RWPE2 (cell line): ENCODE measurements around the gene MED10.

Experiments
- ATAC-seq: fragments of 200-7000 bp; cut with Tn5 transposase; 3 replicates; pipeline ENCODE4 v1.9.1; 2021; ENCODE audit warnings: low read depth
- DNase-seq: peaks from one replicate; pipeline ENCODE4 v3.0.0-alpha.2; 2020; ENCODE audit warnings: low spot score
- H3K27ac ChIP-seq: fragments of 450-650 bp; 2 replicates; pipeline ENCODE4 v1.5.1; 2017; ENCODE audit warnings: mild to moderate bottlenecking; ENCODE audit not compliant: poor library complexity, severe bottlenecking
- H3K27me3 ChIP-seq: fragments of 250-450 bp; sonication (Bioruptor Pico); 2 replicates; pipeline ENCODE4 v1.5.1; 2021; ENCODE audit warnings: mild to moderate bottlenecking, moderate library complexity; ENCODE audit not compliant: insufficient read depth, poor library complexity, severe bottlenecking
- H3K36me3 ChIP-seq: fragments of 250-450 bp; sonication (Bioruptor Pico); 2 replicates; pipeline ENCODE4 v1.5.1; 2020; ENCODE audit warnings: low read depth, mild to moderate bottlenecking, moderate library complexity
- H3K4me1 ChIP-seq: fragments of 250-450 bp; sonication (Bioruptor Pico); 2 replicates; pipeline ENCODE4 v1.5.1; 2021; ENCODE audit warnings: mild to moderate bottlenecking, moderate library complexity; ENCODE audit not compliant: insufficient read depth, poor library complexity, severe bottlenecking
- H3K4me3 ChIP-seq: fragments of 250-450 bp; sonication (Bioruptor Pico); 2 replicates; pipeline ENCODE4 v1.5.1; 2021; ENCODE audit warnings: mild to moderate bottlenecking, moderate library complexity; ENCODE audit not compliant: severe bottlenecking
- H3K9me3 ChIP-seq: fragments of 250-450 bp; sonication (Bioruptor Pico); 2 replicates; pipeline ENCODE4 v1.5.1; 2021; ENCODE audit warnings: mild to moderate bottlenecking, moderate library complexity; ENCODE audit not compliant: severe bottlenecking
- TF ChIP-seq, protein P1 (sequence below): fragments of 450-650 bp; IDR thresholded peaks from one replicate; pipeline ENCODE4 v1.5.1; 2017; ENCODE audit warnings: mild to moderate bottlenecking, moderate library complexity; ENCODE audit not compliant: poor library complexity, severe bottlenecking

Gene MED10

DNA sequence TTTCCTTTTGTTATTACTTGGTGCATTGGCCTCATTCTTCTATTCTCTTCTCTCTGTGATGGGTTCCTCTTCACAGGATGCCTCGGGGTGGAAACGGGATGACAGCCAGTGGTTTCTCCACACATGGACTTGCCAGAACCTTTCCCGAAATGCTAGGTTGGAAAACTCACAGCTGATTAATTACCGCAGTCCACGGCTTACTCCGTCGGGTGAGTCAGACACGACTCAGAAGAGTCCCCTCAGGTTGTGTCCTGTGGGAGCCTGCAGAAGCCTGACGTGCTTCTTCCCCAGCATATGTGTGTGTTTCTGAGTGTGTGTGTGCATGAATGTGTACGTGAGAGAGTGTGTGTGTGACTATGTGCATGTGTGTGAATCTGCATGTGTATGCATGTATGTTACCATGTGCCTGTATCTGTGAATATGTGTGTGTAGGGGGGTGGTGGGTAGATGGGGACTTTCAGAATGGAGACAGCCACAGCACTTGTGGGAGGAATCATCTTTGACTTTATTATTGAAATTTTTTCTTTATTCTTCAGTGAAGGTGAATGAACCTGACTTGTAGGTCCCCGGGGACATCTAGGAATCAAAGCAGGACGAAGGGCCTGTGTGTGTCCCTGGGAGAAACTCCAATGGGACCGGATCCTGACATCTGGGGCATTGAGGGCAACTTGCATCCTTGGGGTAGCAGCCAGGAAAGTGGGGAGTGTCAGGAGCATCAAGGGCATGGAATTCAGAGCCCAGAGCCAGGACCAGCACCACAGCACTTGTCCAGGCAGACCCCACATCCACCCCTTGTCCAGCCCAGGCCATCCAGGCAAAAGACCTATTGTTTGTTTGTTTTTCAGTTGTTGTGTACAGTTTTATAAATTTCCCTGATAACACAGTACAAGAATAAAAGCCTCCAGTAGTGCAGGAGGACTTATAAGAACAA lies 21.9 kb upstream of the MED10 start:
- H3K4me3 ChIP-seq: no peak overlapping the region
- H3K4me1 ChIP-seq: peaks cover 34% of the 10 kb centered on the region
- TF ChIP-seq, protein P1, sequence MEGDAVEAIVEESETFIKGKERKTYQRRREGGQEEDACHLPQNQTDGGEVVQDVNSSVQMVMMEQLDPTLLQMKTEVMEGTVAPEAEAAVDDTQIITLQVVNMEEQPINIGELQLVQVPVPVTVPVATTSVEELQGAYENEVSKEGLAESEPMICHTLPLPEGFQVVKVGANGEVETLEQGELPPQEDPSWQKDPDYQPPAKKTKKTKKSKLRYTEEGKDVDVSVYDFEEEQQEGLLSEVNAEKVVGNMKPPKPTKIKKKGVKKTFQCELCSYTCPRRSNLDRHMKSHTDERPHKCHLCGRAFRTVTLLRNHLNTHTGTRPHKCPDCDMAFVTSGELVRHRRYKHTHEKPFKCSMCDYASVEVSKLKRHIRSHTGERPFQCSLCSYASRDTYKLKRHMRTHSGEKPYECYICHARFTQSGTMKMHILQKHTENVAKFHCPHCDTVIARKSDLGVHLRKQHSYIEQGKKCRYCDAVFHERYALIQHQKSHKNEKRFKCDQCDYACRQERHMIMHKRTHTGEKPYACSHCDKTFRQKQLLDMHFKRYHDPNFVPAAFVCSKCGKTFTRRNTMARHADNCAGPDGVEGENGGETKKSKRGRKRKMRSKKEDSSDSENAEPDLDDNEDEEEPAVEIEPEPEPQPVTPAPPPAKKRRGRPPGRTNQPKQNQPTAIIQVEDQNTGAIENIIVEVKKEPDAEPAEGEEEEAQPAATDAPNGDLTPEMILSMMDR: no peak
- H3K36me3 ChIP-seq: no peaks in the 10 kb centered on the region
- peak overlapping the region; percentile 5 for H3K27ac ChIP-seq
- no peaks in the 10 kb centered on the region for H3K27me3 ChIP-seq
- peak; percentile 89 for ATAC-seq
- H3K9me3 ChIP-seq: no peaks in the 10 kb centered on the region
- DNase-seq: no peak

DNA sequence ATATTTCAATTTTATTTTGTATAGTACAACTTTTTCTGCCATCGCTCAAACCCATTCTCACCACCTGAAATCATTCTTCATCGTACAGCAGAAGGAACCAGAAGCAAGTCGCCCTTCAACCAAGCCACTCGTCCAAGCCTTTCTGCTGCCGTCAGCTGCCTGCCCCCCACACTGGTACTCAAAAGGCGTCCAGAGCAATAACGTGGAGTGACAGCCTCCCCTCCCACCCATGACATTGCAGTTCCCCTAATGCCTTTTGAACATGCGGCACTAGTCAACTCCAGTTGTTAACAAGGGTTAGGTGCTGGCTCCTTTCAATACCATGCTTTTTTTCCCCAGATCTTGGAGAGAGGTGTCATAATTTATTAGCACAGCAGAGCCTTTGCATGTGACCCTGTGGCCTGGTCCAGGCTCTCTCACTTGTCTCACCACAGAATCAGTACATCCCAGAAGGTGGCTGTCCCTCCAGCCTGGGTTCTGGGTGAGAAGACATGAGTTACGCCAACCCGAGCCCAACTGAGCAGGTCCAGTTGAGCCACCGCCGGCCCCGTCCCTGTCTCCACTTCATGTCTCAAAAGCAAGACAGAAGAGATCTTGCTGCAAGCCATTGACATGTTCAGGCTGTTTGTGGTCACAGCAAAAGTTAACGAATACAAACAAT lies 20.4 kb upstream of the MED10 start:
- H3K9me3 ChIP-seq: no peaks in the 10 kb centered on the region
- ATAC-seq (no peak), DNase-seq (no peak)
- H3K36me3 ChIP-seq: no peaks in the 10 kb centered on the region
- peaks cover 34% of the 10 kb centered on the region for H3K4me1 ChIP-seq
- H3K4me3 ChIP-seq: no peak overlapping the region
- H3K27me3 ChIP-seq: no peaks in the 10 kb centered on the region
- no peak overlapping the region for H3K27ac ChIP-seq
- TF ChIP-seq, protein P1: no peak

DNA sequence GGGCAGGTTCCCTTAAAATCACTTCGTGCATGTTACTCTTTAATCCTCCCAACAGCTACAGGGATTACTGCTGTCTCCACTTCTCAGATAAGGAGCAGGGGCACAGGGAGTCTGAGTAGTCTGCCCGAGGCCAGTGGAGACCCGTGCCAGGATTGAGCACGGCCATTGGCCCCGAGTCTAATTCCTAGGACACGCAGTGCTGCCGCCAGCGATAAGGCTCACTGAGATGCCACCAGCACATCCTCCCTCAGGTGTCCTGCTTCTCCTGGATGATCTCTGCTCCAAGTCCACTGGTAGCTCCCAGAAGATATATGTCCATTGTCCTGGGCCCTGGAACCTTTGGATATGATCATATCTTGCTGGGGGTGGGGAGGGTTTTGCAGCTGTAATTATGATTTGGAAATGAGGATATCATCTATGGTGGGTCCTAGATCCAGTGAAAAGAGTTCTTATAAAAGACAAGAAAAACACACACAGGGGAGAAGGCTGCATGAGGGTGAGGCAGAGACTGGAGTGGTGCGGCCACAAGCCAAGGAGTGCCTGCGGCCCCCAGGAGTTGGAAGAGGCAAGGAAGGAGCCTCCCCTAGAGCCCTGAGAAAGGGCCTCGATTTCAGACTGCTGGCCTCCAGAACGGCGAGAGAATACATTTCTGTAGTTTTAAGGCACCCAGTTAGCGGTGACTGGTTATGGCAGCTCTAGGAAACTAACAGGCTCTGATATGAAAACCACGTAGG lies 19.4 kb upstream of the MED10 start:
- ATAC-seq: no peak
- H3K9me3 ChIP-seq: no peaks in the 10 kb centered on the region
- TF ChIP-seq, protein P1: no peak

DNA sequence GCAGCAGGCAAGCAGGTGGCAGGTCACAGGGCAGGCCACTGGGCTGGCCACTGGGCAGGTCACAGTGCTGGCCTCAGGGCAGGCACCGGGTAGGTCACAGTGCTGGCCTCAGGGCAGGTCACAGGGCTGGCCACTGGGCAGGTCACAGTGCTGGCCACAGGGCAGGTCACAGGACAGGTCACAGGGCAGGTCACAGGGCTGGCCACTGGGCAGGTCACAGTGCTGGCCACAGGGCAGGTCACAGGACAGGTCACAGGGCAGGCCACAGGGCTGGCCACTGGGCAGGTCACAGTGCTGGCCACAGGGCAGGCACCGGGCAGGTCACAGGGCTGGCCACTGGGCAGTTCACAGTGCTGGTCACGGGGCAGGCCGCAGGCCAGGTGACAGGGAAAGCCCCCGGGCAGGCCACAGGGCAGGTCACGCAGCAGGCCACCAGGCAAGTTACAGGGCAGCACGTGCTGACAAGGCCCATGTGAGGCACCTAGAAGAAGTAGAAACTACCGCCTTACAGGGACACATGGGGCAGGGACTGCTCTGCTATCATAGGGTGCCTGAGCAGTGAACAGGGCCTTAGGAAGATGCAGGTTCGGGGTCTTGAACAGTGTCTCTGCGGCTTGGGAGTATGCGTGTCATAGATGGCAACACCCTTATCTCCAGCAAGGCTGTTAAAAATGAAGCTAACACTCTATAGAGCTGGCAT lies 18.6 kb upstream of the MED10 start:
- ATAC-seq: no peak
- no peak overlapping the region for H3K4me3 ChIP-seq
- peaks cover 23% of the 10 kb centered on the region for H3K4me1 ChIP-seq
- no peak overlapping the region for H3K27ac ChIP-seq
- H3K27me3 ChIP-seq: no peaks in the 10 kb centered on the region
- TF ChIP-seq, protein P1: no peak
- H3K36me3 ChIP-seq: no peaks in the 10 kb centered on the region
- no peaks in the 10 kb centered on the region for H3K9me3 ChIP-seq
- no peak for DNase-seq

More for the DNA sequence above, 19.4 kb upstream of the MED10 start:
- H3K4me1 ChIP-seq: peaks cover 28% of the 10 kb centered on the region
- H3K4me3 ChIP-seq: no peak overlapping the region
- no peak for DNase-seq
- no peaks in the 10 kb centered on the region for H3K36me3 ChIP-seq
- H3K27ac ChIP-seq: no peak overlapping the region
- no peaks in the 10 kb centered on the region for H3K27me3 ChIP-seq
